ENCODE data around the gene DACT1. TPM values are rescaled to one million over a fixed set of nuclear protein-coding genes. Genes with fewer than 3 reads are reported as not detected.

Gene DACT1
- total RNA-seq, 1 donor from 2014 or later: 3.0 TPM

GRCh38 chr14:58617619-58618018, 20.1 kb upstream of the DACT1 start:
- ATAC-seq (ENCODE audit: low read depth): no peak
- POLR2A ChIA-PET: no interaction called here
- no peaks in the 10 kb centered on the region for H3K9me3 Mint-ChIP-seq
- no peak overlapping the region for H3K4me3 Mint-ChIP-seq
- H3K27ac Mint-ChIP-seq: no peak overlapping the region
- no peak for TF ChIP-seq CTCF (IDR thresholded peaks at IDR 0.05)
- no peaks in the 10 kb centered on the region for H3K4me1 Mint-ChIP-seq
- CTCF ChIA-PET: no interaction called here
- no peak for DNase-seq
- no peaks in the 10 kb centered on the region for H3K27me3 Mint-ChIP-seq
- intact Hi-C loops (cut with micrococcal nuclease): no loop called here
- no peaks in the 10 kb centered on the region for H3K36me3 Mint-ChIP-seq (ENCODE audit: low read depth)

- Mint-ChIP-seq H3K27ac (no peak overlapping the region), H3K4me3 (no peak overlapping the region), H3K4me1 (no peaks in the 10 kb centered on the region), H3K27me3 (no peaks in the 10 kb centered on the region), H3K36me3 (ENCODE audit: low read depth) (no peaks in the 10 kb centered on the region), H3K9me3 (no peaks in the 10 kb centered on the region)
- intact Hi-C loops (cut with micrococcal nuclease): no loop called here
- no peak for TF ChIP-seq CTCF (IDR thresholded peaks at IDR 0.05)
- CTCF ChIA-PET: no interaction called here
- no peak for ATAC-seq (ENCODE audit: low read depth)
- POLR2A ChIA-PET: no interaction called here
- DNase-seq: no peak
Observed at GRCh38 chr14:58620011-58620410, 17.8 kb upstream of the DACT1 start.

GRCh38 chr14:58625438-58625837, 12.3 kb upstream of the DACT1 start:
- ChIA-PET POLR2A (no interaction called here), CTCF (no interaction called here)
- H3K4me3 Mint-ChIP-seq: no peak overlapping the region
- intact Hi-C loops (cut with micrococcal nuclease): no loop called here
- ATAC-seq (ENCODE audit: low read depth) (no peak), DNase-seq (no peak)
- H3K27me3 Mint-ChIP-seq: no peaks in the 10 kb centered on the region
- H3K4me1 Mint-ChIP-seq: no peaks in the 10 kb centered on the region
- no peak overlapping the region for H3K27ac Mint-ChIP-seq
- TF ChIP-seq CTCF (IDR thresholded peaks at IDR 0.05): no peak
- no peaks in the 10 kb centered on the region for H3K9me3 Mint-ChIP-seq
- H3K36me3 Mint-ChIP-seq (ENCODE audit: low read depth): no peaks in the 10 kb centered on the region

GRCh38 chr14:58626431-58626831, 11.3 kb upstream of the DACT1 start:
- no peak for DNase-seq
- ChIA-PET CTCF (no interaction called here), POLR2A (no interaction called here)
- H3K9me3 Mint-ChIP-seq: no peaks in the 10 kb centered on the region
- no peak overlapping the region for H3K4me3 Mint-ChIP-seq
- H3K27me3 Mint-ChIP-seq: no peaks in the 10 kb centered on the region
- no peak for ATAC-seq (ENCODE audit: low read depth)
- H3K4me1 Mint-ChIP-seq: no peaks in the 10 kb centered on the region
- TF ChIP-seq CTCF (IDR thresholded peaks at IDR 0.05): no peak
- H3K36me3 Mint-ChIP-seq (ENCODE audit: low read depth): no peaks in the 10 kb centered on the region
- intact Hi-C loops (cut with micrococcal nuclease): no loop called here
- no peak overlapping the region for H3K27ac Mint-ChIP-seq

- Mint-ChIP-seq H3K27ac (no peak overlapping the region), H3K27me3 (peaks cover 3% of the 10 kb centered on the region), H3K36me3 (ENCODE audit: low read depth) (no peaks in the 10 kb centered on the region), H3K4me3 (no peak overlapping the region), H3K9me3 (no peaks in the 10 kb centered on the region), H3K4me1 (no peaks in the 10 kb centered on the region)
- DNase-seq (no peak), ATAC-seq (ENCODE audit: low read depth) (no peak)
- ChIA-PET POLR2A (no interaction called here), CTCF (no interaction called here)
- intact Hi-C loops (cut with micrococcal nuclease): no loop called here
- no peak for TF ChIP-seq CTCF (IDR thresholded peaks at IDR 0.05)
Observed at GRCh38 chr14:58628406-58628805, 9.4 kb upstream of the DACT1 start.
